Measurements from ENCODE around the gene MREG.
"Not testable (repeated sequence)": the region's sequence is repeated elsewhere in the genome, so short reads cannot be mapped to it uniquely, and the experiment has no call there.

Gene MREG

GRCh38 chr2:215958257-215958656 lies 55.1 kb downstream of the MREG start:
- Histone ChIP-seq H4K20me1 (ENCODE audit: insufficient read depth, low read length, poor library complexity, severe bottlenecking) (no peaks in the 10 kb centered on the region), H3K4me1 (ENCODE audit: insufficient read depth, low read length, poor library complexity, severe bottlenecking) (no peaks in the 10 kb centered on the region), H3F3A (ENCODE audit: low read depth) (no peaks in the 10 kb centered on the region), H3K36me3 (ENCODE audit: insufficient read depth, low read length) (peaks cover 23% of the 10 kb centered on the region; the same call in 1 of the 2 replicates), H3K27me3 (ENCODE audit: insufficient read depth, low read length, poor library complexity, severe bottlenecking) (no peaks in the 10 kb centered on the region), H3K4me2 (ENCODE audit: low read depth, low read length, poor library complexity, severe bottlenecking) (no peak overlapping the region), H3K9me2 (replicated peaks; ENCODE audit: low read depth, low read length) (no peaks in the 10 kb centered on the region), H3K9ac (ENCODE audit: low read depth, low read length, poor library complexity, severe bottlenecking) (no peak overlapping the region), H3K9me3 (ENCODE audit: insufficient read depth, low read depth, low read length) (no peaks in the 10 kb centered on the region), H3K4me3 (ENCODE audit: low read length, poor library complexity, severe bottlenecking) (no peak overlapping the region), H3K79me2 (ENCODE audit: insufficient read depth, low read length) (peaks cover 23% of the 10 kb centered on the region; the same call in 1 of the 2 replicates), H2AFZ (ENCODE audit: low read length) (no peak overlapping the region)
- TF ChIP-seq EZH2phosphoT487 (IDR thresholded peaks at IDR 0.05; ENCODE audit: borderline replicate concordance) (no peak), CTCF (conservative IDR thresholded peaks at IDR 0.05; ENCODE audit: low read length) (no peak)

GRCh38 chr2:215957354-215958122 lies 55.8 kb downstream of the MREG start:
- not testable (repeated sequence) for H3K4me3 ChIP-seq (ENCODE audit: low read length, poor library complexity, severe bottlenecking); H3F3A ChIP-seq (ENCODE audit: low read depth); H3K9me2 ChIP-seq (replicated peaks; ENCODE audit: low read depth, low read length); H3K4me1 ChIP-seq (ENCODE audit: insufficient read depth, low read length, poor library complexity, severe bottlenecking); H2AFZ ChIP-seq (ENCODE audit: low read length); H3K9ac ChIP-seq (ENCODE audit: low read depth, low read length, poor library complexity, severe bottlenecking); H3K27me3 ChIP-seq (ENCODE audit: insufficient read depth, low read length, poor library complexity, severe bottlenecking); H4K20me1 ChIP-seq (ENCODE audit: insufficient read depth, low read length, poor library complexity, severe bottlenecking); H3K4me2 ChIP-seq (ENCODE audit: low read depth, low read length, poor library complexity, severe bottlenecking); H3K9me3 ChIP-seq (ENCODE audit: insufficient read depth, low read depth, low read length)
- H3K36me3 ChIP-seq (ENCODE audit: insufficient read depth, low read length) = peaks cover 28% of the 10 kb centered on the region; the same call in 1 of the 2 replicates
- H3K79me2 ChIP-seq (ENCODE audit: insufficient read depth, low read length) = peaks cover 20% of the 10 kb centered on the region; the same call in 1 of the 2 replicates

GRCh38 chr2:215952860-215953637 lies 60.3 kb downstream of the MREG start:
- H4K20me1 ChIP-seq (ENCODE audit: insufficient read depth, low read length, poor library complexity, severe bottlenecking) = peaks cover 3% of the 10 kb centered on the region
- H3K4me3 ChIP-seq (ENCODE audit: low read length, poor library complexity, severe bottlenecking) = no peak overlapping the region
- peaks cover 19% of the 10 kb centered on the region; the same call in 1 of the 2 replicates for H3K79me2 ChIP-seq (ENCODE audit: insufficient read depth, low read length)
- H3K9me2 ChIP-seq (replicated peaks; ENCODE audit: low read depth, low read length) = no peaks in the 10 kb centered on the region
- no peak overlapping the region for H3K9ac ChIP-seq (ENCODE audit: low read depth, low read length, poor library complexity, severe bottlenecking)
- H3K9me3 ChIP-seq (ENCODE audit: insufficient read depth, low read depth, low read length) = no peaks in the 10 kb centered on the region
- no peak for TF ChIP-seq EZH2phosphoT487 (IDR thresholded peaks at IDR 0.05; ENCODE audit: borderline replicate concordance)
- TF ChIP-seq CTCF (conservative IDR thresholded peaks at IDR 0.05; ENCODE audit: low read length) = no peak
- no peaks in the 10 kb centered on the region for H3F3A ChIP-seq (ENCODE audit: low read depth)
- no peaks in the 10 kb centered on the region for H3K27me3 ChIP-seq (ENCODE audit: insufficient read depth, low read length, poor library complexity, severe bottlenecking)
- H2AFZ ChIP-seq (ENCODE audit: low read length) = no peak overlapping the region
- H3K36me3 ChIP-seq (ENCODE audit: insufficient read depth, low read length) = peaks cover 12% of the 10 kb centered on the region; the same call in 1 of the 2 replicates
- no peaks in the 10 kb centered on the region for H3K4me1 ChIP-seq (ENCODE audit: insufficient read depth, low read length, poor library complexity, severe bottlenecking)
- no peak overlapping the region for H3K4me2 ChIP-seq (ENCODE audit: low read depth, low read length, poor library complexity, severe bottlenecking)
